ENCODE results near the gene KIAA0232.
A peak's percentile ranks its signal among the peaks of the same experiment; 100 is the strongest.
"Not testable (repeated sequence)": the region's sequence is repeated elsewhere in the genome, so short reads cannot be mapped to it uniquely, and the experiment has no call there.

The KIAA0232 gene

GRCh38 chr4:6889101-6889735 lies 106.7 kb downstream of the KIAA0232 start:
- peak; percentile 39 for DNase-seq

- peak; percentile 51 for DNase-seq
Observed at GRCh38 chr4:6889736-6890324, 107.3 kb downstream of the KIAA0232 start.

DNA sequence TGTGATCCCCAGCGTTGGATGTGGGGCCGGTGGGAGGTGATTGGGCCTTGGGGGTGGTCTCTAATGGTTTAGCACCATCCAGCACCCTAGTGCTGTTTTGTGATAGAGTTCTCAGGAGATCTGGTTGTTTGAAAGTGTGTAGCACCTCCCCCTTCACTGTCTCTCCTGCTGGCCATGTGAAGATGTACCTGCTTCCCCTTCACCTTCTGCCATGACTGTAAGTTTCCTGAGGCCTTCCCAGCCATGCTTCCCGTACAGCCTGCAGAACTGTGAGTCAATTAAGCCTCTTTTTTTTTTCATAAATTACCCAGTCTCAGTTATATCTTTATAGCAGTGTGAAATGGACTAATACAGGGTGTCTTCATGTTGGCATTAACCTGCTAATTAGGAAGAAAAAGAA lies 107.8 kb downstream of the KIAA0232 start:
- peak; percentile 4 for DNase-seq

DNA sequence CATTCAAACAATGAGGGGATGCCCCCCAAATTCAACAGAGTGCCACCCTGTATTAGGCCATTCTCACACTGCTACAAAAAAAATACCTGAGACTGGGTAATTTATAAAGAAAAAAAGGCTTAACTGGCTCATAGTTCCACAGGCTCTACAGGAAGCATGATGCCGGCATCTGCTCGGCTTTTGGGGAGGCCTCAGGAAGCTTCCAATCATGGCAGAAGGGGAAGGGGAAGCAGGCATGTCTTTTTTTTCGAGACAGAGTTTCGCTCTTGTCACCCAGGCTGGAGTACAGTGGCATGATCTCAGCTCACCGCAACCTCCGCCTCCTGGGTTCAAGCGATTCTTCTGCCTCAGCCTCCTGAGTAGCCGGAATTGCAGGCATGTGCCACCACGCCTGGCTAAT lies 108.4 kb downstream of the KIAA0232 start:
- DNase-seq: peak; percentile 27

DNA sequence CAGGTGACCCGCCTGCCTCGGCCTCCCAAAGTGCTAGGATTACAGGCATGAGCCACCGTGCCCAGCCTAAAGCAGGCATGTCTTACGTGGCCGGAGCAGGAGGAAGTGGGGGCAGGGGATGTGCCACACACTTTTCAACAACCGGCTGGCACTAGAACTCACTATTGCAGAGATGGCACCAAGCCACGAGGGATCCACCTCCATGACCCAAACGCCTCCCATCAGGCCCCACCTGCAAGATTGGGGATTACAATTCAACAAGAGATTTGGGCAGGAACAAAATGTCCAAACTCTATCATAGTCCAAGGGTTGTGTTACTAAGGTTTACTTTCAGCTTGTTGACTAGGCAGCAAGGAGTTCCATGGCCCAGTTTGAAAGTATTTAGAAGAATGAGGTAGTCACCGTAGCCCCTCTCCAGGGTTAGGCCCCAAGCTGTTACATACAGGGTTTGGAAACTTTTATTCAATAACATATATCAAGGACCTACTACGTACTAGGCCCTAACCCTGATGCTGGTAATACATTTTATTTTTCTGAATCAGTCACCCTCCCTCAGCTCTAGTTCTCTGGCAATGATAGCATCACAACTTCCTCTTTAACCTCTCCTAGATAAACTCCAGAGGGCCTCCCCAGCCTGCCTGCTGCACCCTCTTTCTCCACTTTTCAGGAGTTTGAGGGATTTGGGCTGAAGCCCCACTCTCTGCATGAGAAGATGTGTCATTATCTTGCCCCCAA lies 109.1 kb downstream of the KIAA0232 start:
- DNase-seq: peak; percentile 37

GRCh38 chr4:6892190-6892908 lies 109.8 kb downstream of the KIAA0232 start:
- peak; percentile 72 for DNase-seq

GRCh38 chr4:6892909-6893202 lies 110.3 kb downstream of the KIAA0232 start:
- peak; percentile 36 for DNase-seq

GRCh38 chr4:6893449-6894085 lies 111.0 kb downstream of the KIAA0232 start:
- DNase-seq: peak; percentile 57

DNA sequence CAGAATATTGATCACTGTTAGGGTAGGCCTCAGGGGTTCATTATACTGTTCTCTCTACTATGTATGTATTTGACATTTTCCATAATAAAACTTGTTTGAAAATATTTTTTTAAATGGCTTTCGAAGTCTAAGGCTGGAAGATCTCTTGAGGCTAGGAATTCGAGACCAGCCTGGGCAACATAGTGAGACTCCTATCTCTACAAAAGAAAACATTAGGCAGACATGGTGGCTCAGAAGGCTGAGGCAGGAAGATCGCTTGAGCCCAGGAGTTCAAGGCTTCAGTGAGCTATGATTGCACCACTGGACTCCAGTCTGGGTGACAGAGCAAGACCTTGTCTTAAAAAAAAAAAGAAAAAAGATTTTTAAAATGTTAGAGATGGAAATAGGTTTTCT lies 111.6 kb downstream of the KIAA0232 start:
- peak; percentile 28 for DNase-seq

DNA sequence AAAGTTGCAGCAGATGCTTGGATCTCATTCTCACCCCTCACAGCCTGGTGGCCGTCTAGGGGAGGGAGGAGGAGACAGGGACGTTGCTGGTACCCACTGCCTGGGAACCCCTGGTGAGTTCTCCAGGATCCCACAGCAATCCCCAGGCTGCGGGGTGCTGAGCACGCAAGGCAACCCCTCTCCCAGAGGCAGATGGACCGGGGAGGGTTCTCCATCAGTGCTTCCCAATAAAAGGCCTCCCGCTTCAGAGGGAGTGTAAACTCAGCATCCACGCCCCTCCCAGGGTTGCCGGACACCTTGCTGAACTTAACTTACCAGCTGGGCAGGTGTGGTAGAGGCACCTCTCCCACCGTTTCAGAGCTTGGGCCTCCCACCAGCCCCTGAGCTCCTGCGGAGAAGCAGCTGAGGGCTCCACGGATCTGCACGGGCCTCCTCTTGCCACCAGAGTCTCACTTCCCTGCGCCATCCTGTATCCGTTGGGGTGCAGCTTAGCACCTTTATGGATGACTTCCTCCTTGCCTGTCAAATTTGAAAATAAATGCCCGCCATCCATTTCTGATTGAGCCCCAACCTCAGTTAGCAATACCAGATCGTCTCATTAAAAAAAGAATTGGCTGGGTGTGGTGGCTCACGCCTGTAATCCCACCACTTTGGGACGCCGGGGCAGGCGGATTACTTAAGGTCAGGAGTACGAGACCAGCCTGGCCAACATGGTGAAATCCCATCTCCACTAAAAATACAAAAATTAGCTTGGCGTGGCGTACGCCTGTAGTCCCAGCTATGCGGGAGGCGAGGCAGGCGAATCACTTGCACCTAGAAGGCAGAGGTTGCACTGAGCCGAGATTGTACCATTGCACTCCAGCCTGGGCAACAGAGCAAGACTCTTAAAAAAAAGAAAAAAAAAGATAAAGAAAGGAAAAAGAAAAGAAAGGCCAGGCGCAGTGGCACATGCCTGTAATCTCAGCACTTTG lies 112.3 kb downstream of the KIAA0232 start:
- peak; percentile 57 for DNase-seq

GRCh38 chr4:6896035-6896434 lies 113.5 kb downstream of the KIAA0232 start:
- DNase-seq: no peak

DNA sequence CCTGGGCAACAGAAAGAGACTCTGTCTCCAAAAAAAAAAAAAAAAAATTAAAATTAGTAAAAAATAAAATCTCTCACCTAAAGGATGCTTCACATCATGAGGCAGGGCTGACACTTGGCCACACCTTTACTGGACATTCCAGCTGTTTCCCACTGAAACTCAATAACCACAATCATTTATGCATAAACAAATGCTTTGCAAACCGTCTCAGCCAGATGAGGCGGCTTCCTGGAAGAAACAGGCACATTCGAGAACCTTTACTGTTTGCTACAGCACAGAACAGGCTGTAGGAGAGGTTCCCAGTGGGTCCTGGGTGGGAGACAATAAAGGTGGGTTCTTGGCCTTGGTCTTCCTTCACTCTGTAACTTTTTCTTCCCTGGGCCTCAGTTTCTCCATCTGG lies 116.2 kb downstream of the KIAA0232 start:
- peak; percentile 63 for DNase-seq

DNA sequence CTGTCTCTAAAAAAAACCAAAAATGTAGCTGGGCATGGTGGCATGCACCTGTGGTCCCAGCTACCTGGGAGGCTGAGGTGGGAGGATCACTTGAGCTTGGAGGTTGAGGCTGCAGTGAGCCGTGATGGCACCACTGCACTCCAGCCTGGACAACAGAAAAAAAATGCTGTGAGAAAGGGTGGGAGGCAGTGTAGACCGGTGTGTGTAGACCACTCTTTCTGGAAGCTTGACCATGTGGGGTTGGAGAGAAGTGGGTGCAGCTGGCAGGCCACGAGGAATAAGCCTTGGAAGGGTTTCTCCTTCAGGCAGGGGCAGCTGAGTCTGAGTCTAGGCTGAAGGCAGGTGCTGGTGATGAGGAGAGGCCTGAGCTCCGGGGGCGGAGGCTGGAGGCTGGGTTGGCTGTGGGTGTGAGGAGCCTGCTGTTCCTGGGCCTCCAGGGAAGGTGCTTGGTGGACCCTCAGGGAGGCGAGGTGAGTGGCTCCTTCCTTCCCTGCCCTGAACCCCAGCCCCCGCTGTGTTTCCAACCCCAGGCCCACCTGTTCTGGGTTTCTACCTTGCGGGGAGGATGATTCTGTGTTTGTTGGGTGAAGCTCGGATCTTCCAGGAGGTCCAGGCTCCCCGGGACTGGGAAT lies 117.8 kb downstream of the KIAA0232 start:
- peak; percentile 46 for DNase-seq

GRCh38 chr4:6900956-6901355 lies 118.4 kb downstream of the KIAA0232 start:
- DNase-seq: peak; percentile 43

DNA sequence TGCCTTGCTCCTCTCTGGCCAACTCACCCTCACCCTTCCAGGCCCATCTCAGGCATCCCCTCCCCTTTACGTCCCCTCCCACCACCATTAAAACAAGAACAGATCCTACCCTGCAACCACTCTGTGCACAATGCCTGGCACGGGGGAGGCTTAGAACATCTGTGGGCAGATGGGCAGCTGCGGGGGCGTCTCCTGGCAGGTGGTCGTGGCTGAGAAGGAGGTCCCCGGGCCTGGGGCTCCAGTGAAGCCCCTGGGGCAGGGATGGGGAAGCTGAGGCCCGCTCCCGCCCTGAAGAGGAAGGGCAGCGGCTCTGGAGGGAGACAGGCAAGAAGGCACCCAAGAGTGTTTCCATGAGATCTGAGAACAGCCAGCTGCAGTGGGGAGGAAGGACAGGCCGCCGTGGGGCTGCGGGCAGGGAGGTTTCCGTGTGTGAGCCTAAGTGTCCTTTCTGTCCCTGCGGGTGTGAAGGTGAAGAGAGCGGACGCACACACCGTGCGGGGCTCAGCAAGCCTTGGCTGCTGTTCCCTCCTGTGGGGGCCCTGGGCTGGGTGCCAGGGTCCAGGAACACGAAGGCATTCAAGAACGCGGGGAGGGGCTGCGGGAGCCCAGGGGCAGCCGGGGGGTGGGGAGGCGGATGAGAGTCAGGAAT lies 119.3 kb downstream of the KIAA0232 start:
- DNase-seq: peak; percentile 56

DNA sequence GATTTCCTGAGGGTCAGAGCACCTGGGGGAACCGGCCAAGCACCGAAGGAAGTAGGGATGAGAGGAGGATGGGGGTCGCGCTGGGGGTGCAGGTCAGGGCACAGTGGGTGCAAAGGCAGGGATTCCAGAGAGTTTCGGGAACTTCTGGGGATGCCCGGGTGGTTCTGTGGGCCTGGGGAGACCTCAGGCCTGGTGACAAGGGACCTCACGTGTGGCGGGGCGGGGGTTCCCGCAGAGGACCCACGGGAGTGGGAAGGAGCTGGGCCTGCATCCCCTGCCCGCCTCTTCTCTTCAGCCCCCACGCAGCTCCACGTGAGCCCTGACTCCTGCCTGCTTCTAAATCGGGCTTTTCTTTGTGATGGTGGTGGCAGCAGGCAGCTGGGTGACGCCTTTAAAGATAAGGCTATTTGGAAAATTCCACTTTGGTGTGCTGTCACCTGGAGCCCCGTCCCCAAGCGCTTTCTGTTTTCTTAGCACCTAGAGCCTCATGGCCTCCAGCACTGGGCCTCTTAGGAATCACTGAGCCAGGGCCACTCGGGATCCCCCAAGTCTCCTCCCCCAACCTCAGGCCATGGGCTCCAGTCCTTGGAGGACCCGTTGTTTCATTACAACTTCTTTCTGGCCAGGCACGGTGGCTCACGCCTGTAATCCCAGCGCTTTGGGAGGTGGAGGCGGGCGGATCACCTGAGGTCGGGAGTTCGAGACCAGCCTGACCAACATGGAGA lies 120.0 kb downstream of the KIAA0232 start:
- peak; percentile 60 for DNase-seq

DNA sequence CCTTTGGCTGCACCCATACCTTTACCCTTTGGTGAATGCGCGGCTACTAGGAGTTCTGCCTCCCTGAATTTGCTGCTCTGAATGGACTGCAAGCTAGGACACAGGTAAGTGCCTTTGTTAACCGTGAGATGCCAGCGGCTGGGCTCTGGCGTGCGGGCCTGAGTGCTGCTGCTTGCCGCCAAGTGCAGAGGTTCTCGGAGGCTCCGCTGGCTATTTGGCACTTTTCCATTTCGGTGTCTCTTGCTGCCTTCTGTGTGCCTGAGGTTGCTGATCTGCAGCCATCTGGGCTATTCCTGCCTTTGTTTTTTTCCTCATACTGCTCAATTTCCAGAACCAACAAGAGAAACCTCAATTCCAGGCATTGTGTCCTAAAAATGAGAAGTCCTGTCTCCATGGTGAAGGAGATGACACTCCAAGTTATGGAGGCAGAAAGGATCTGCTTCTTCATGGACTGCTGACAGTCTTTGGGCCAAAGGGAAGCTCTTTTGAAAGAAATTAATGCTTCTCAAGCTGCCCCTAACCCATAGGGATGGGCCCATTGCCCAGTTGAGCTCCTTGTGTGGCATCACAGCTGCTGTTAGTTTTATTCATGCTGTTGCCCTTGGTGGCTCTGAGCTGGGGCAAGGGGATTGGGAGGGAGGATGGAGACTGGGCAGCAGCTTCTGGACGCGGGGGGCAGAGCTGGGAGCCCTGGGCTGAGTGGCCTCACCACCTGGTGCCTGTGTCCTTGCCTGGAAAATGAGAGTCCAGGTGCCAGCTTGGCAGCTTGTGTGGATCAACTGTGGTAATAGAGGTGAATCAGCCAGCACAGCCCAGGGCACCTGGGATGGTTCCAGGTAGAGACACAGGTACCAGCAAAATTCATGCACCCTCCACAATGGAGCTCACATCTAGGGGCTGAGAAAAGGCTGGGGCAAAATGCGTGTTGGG lies 123.3 kb downstream of the KIAA0232 start:
- DNase-seq: peak; percentile 60

DNA sequence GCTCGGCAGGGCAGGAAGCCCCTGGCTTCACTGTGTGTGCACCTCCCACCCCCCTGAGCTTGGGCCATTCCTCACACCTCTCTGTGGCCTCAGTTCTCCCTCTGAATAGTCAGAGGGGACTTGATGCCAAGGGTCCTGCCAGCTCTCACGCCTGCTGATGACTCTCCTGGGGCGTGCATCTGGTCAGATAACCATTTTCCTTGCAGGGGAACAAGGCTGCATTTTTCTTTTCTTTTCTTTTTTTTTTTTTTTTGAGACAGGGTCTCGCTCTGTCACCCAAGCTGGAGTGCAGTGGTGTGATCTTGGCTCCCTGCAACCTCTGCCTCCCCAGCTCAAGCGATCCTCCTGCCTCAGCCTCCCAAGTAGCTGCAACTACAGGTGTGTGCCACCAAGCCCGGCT lies 124.0 kb downstream of the KIAA0232 start:
- not testable (repeated sequence) for DNase-seq

GRCh38 chr4:6907658-6908191 lies 125.2 kb downstream of the KIAA0232 start:
- peak; percentile 67 for DNase-seq
